NCI-H82 (cell line): ENCODE measurements around the gene MSH3.

Source experiments
- DNase-seq: peaks from one replicate; lab custom pipeline; 2025; lab: John Stamatoyannopoulos, UW

Gene MSH3

GRCh38 chr5:80654391-80655230 is at the start of gene MSH3, which contains the start of gene DHFR:
Gene MSH3 (plus strand): TSS chr5:80654652. CDS start chr5:80654728, 76 bp downstream.
Gene DHFR (minus strand): TSS chr5:80654983. CDS start chr5:80654489, 494 bp downstream.
- peak; percentile 94 for DNase-seq

- no peak for DNase-seq
Measured at GRCh38 chr5:80607343-80607742, 47.1 kb upstream of the MSH3 start.

GRCh38 chr5:80607832-80608231 is 46.6 kb upstream of the MSH3 start:
- no peak for DNase-seq

GRCh38 chr5:80608731-80609130 is 45.7 kb upstream of the MSH3 start:
- no peak for DNase-seq

GRCh38 chr5:80609692-80610091 is 44.8 kb upstream of the MSH3 start:
- DNase-seq = no peak

- no peak for DNase-seq
Measured at GRCh38 chr5:80615266-80615914, 39.1 kb upstream of the MSH3 start.

GRCh38 chr5:80618438-80618837 is 36.0 kb upstream of the MSH3 start:
- no peak for DNase-seq

- no peak for DNase-seq
Measured at GRCh38 chr5:80619086-80619485, 35.4 kb upstream of the MSH3 start.

GRCh38 chr5:80620211-80620610 is 34.2 kb upstream of the MSH3 start:
- DNase-seq = no peak

GRCh38 chr5:80622756-80623155 is 31.7 kb upstream of the MSH3 start:
- DNase-seq = no peak

- peak; percentile 43 for DNase-seq
Measured at GRCh38 chr5:80623999-80624398, 30.5 kb upstream of the MSH3 start.

- DNase-seq = no peak
Measured at GRCh38 chr5:80625230-80625629, 29.2 kb upstream of the MSH3 start.

GRCh38 chr5:80629281-80629680 is 25.2 kb upstream of the MSH3 start:
- no peak for DNase-seq

- DNase-seq = no peak
Measured at GRCh38 chr5:80631278-80632259, 22.9 kb upstream of the MSH3 start.

GRCh38 chr5:80632700-80633099 is 21.8 kb upstream of the MSH3 start:
- DNase-seq = no peak

- no peak for DNase-seq
Measured at GRCh38 chr5:80634193-80634592, 20.3 kb upstream of the MSH3 start.

GRCh38 chr5:80641353-80641752 is 13.1 kb upstream of the MSH3 start:
- DNase-seq = no peak

- DNase-seq = no peak
Measured at GRCh38 chr5:80644900-80645299, 9.6 kb upstream of the MSH3 start.

- DNase-seq = no peak
Measured at GRCh38 chr5:80646926-80647325, 7.5 kb upstream of the MSH3 start.

- peak; percentile 5 for DNase-seq
Measured at GRCh38 chr5:80653502-80653901, 950 bp upstream of the MSH3 start.

- DNase-seq = peak; percentile 29
Measured at GRCh38 chr5:80654054-80654390, 430 bp upstream of the MSH3 start.

- DNase-seq = no peak
Measured at GRCh38 chr5:80655231-80655774, 851 bp downstream of the MSH3 start.
